ENCODE measurements around the gene OR2B2. TPM values are rescaled to one million over a fixed set of nuclear protein-coding genes. Genes with fewer than 3 reads are reported as not detected.
A peak's percentile ranks its signal among the peaks of the same experiment; 100 is the strongest.
"Not testable (repeated sequence)": the region's sequence is repeated elsewhere in the genome, so short reads cannot be mapped to it uniquely, and the experiment has no call there.

The OR2B2 gene
- total RNA-seq, 1 donor from 2014 or later: not detected

GRCh38 chr6:27908017-27908416 is 4.2 kb downstream of the OR2B2 start:
- H3K36me3 Mint-ChIP-seq (ENCODE audit: low read depth): no peaks in the 10 kb centered on the region
- DNase-seq (ENCODE audit: low spot score): no peak
- H3K27me3 Mint-ChIP-seq (ENCODE audit: low read depth): peaks cover 10% of the 10 kb centered on the region
- no peaks in the 10 kb centered on the region for H3K4me1 Mint-ChIP-seq (ENCODE audit: low read depth)
- no peak for TF ChIP-seq CTCF (IDR thresholded peaks at IDR 0.05)
- H3K9me3 Mint-ChIP-seq (ENCODE audit: low read depth): no peaks in the 10 kb centered on the region
- H3K4me3 Mint-ChIP-seq (ENCODE audit: unreplicated experiment): no peak overlapping the region
- H3K27ac Mint-ChIP-seq (ENCODE audit: unreplicated experiment): no peak overlapping the region

- Mint-ChIP-seq H3K27ac (ENCODE audit: unreplicated experiment) (peak overlapping the region; percentile 85), H3K4me1 (ENCODE audit: low read depth) (peaks cover 3% of the 10 kb centered on the region), H3K36me3 (ENCODE audit: low read depth) (no peaks in the 10 kb centered on the region), H3K4me3 (ENCODE audit: unreplicated experiment) (peak overlapping the region; percentile 83), H3K27me3 (ENCODE audit: low read depth) (peaks cover 4% of the 10 kb centered on the region), H3K9me3 (ENCODE audit: low read depth) (no peaks in the 10 kb centered on the region)
- TF ChIP-seq CTCF (IDR thresholded peaks at IDR 0.05): no peak
- DNase-seq (ENCODE audit: low spot score): no peak
Observed at GRCh38 chr6:27902335-27903314, 9.6 kb downstream of the OR2B2 start.

GRCh38 chr6:27901801-27902200 is 10.4 kb downstream of the OR2B2 start:
- no peaks in the 10 kb centered on the region for H3K9me3 Mint-ChIP-seq (ENCODE audit: low read depth)
- H3K4me1 Mint-ChIP-seq (ENCODE audit: low read depth): peaks cover 3% of the 10 kb centered on the region
- H3K4me3 Mint-ChIP-seq (ENCODE audit: unreplicated experiment): peak overlapping the region; percentile 83
- peaks cover 2% of the 10 kb centered on the region for H3K27me3 Mint-ChIP-seq (ENCODE audit: low read depth)
- TF ChIP-seq CTCF (IDR thresholded peaks at IDR 0.05): no peak
- no peaks in the 10 kb centered on the region for H3K36me3 Mint-ChIP-seq (ENCODE audit: low read depth)
- H3K27ac Mint-ChIP-seq (ENCODE audit: unreplicated experiment): no peak overlapping the region
- no peak for DNase-seq (ENCODE audit: low spot score)

GRCh38 chr6:27900197-27900596 is 12.0 kb downstream of the OR2B2 start:
- not testable (repeated sequence) for H3K36me3 Mint-ChIP-seq (ENCODE audit: low read depth); H3K4me3 Mint-ChIP-seq (ENCODE audit: unreplicated experiment); DNase-seq (ENCODE audit: low spot score); H3K27me3 Mint-ChIP-seq (ENCODE audit: low read depth); H3K4me1 Mint-ChIP-seq (ENCODE audit: low read depth); H3K9me3 Mint-ChIP-seq (ENCODE audit: low read depth); H3K27ac Mint-ChIP-seq (ENCODE audit: unreplicated experiment)

GRCh38 chr6:27899543-27899942 is 12.7 kb downstream of the OR2B2 start:
- Mint-ChIP-seq H3K4me3 (ENCODE audit: unreplicated experiment) (no peak overlapping the region), H3K27ac (ENCODE audit: unreplicated experiment) (no peak overlapping the region), H3K27me3 (ENCODE audit: low read depth) (no peaks in the 10 kb centered on the region), H3K36me3 (ENCODE audit: low read depth) (no peaks in the 10 kb centered on the region), H3K4me1 (ENCODE audit: low read depth) (peaks cover 3% of the 10 kb centered on the region), H3K9me3 (ENCODE audit: low read depth) (no peaks in the 10 kb centered on the region)
- TF ChIP-seq CTCF (IDR thresholded peaks at IDR 0.05): no peak
- DNase-seq (ENCODE audit: low spot score): no peak
